Endothelial cell of umbilical vein (primary cell): Measurements from ENCODE around the gene LRRC46. TPM values are rescaled to one million over a fixed set of nuclear protein-coding genes. Genes with fewer than 3 reads are reported as not detected.
A peak's percentile ranks its signal among the peaks of the same experiment; 100 is the strongest.

Experiments
- BruUV-seq: library from RNA; stranded (reverse); fragments of 400-500 nt; replicated peaks from 2 replicates; lab custom pipeline; 2021; lab: Mats Ljungman, UMichigan
- CTCF ChIA-PET: fragments of 300-600, 350-600 bp; sonication (Branson Sonifier 250); formaldehyde crosslinking; loops from one replicate; lab custom pipeline; 2021; ENCODE audit warnings: antibody characterized with exemption, inconsistent platforms; lab: Charles Lee
- POLR2A ChIA-PET: fragments of 300-600, 350-600 bp; sonication (Branson Sonifier 250); formaldehyde crosslinking; loops from one replicate; lab custom pipeline; 2021; ENCODE audit warnings: antibody characterized with exemption, inconsistent platforms; lab: Charles Lee
- DNase-seq: peaks from one replicate; pipeline ENCODE4 v3.0.0-alpha.2; 2011; ENCODE audit warnings: low read depth, low spot score
- FAIRE-seq: peaks from 2 replicates; lab custom pipeline; 2011; peaks lifted over from hg19 to GRCh38; lab: Jason Lieb, UNC
- H2AFZ ChIP-seq: 2 replicates; pipeline ENCODE4 v1.6.0; 2012; ENCODE audit warnings: low read depth, low read length, control low read depth, inconsistent platforms
- H3K27ac ChIP-seq: 2 replicates; pipeline ENCODE4 v1.5.1; 2011; ENCODE audit warnings: low read depth, mild to moderate bottlenecking, control low read depth, low read length, moderate library complexity; ENCODE audit not compliant: insufficient read depth
- H3K27me3 ChIP-seq, 2 experiments: 2 replicates each; pipeline versions ENCODE4 v1.6.0 to v1.6.1; 2011; ENCODE audit warnings: low read length in 2 of 2, mixed read lengths in 1 of 2; ENCODE audit not compliant: control insufficient read depth in 2 of 2, insufficient read depth in 2 of 2
- H3K36me3 ChIP-seq, 2 experiments: 2 replicates in 1 of 2; 3 replicates in 1 of 2; pipeline ENCODE4 v1.5.1; 2011; ENCODE audit warnings: low read length in 2 of 2, mild to moderate bottlenecking in 1 of 2, moderate library complexity in 1 of 2; ENCODE audit not compliant: control insufficient read depth in 2 of 2, insufficient read depth in 2 of 2; ENCODE audit errors: extremely low read depth in 1 of 2
- H3K4me1 ChIP-seq: 3 replicates; pipeline ENCODE4 v1.5.1; 2011; ENCODE audit warnings: mild to moderate bottlenecking, low read length; ENCODE audit not compliant: control insufficient read depth, insufficient read depth; ENCODE audit errors: extremely low read depth
- H3K4me2 ChIP-seq: 2 replicates; pipeline ENCODE4 v1.6.1; 2011; ENCODE audit warnings: low read length, control low read depth, mixed read lengths; ENCODE audit not compliant: insufficient read depth
- H3K4me3 ChIP-seq, 3 experiments: fragments of 200-600 bp in 1 of 3; sonication (generic), shearing (Covaris generic) in 1 of 3; replicated peaks in 1 of 3; 2 replicates each; pipeline ENCODE4 v1.5.1; 2011 to 2016; ENCODE audit warnings: control low read depth in 3 of 3, low read length in 3 of 3, mild to moderate bottlenecking in 2 of 3, inconsistent platforms in 1 of 3, low read depth in 1 of 3, moderate library complexity in 1 of 3; ENCODE audit not compliant: insufficient read depth in 1 of 3
- H3K79me2 ChIP-seq: 2 replicates; pipeline ENCODE4 v1.6.0; 2012; ENCODE audit warnings: low read length, inconsistent platforms; ENCODE audit not compliant: control insufficient read depth, insufficient read depth
- H3K9ac ChIP-seq: replicated peaks from 2 replicates; pipeline ENCODE3; 2011; ENCODE audit warnings: low read length, control low read depth; ENCODE audit not compliant: insufficient read depth; ENCODE audit errors: extremely low read depth
- H3K9me1 ChIP-seq: replicated peaks from 3 replicates; pipeline ENCODE4 v1.6.0; 2011; ENCODE audit warnings: mild to moderate bottlenecking, low read length; ENCODE audit not compliant: control insufficient read depth, insufficient read depth; ENCODE audit errors: extremely low read depth
- H3K9me3 ChIP-seq: replicated peaks from 2 replicates; pipeline ENCODE4 v1.5.1; 2012; ENCODE audit warnings: low read length, inconsistent platforms; ENCODE audit not compliant: control insufficient read depth, insufficient read depth
- H4K20me1 ChIP-seq: replicated peaks from 2 replicates; pipeline ENCODE3; 2011; ENCODE audit warnings: mild to moderate bottlenecking, low read length; ENCODE audit not compliant: control insufficient read depth, insufficient read depth; ENCODE audit errors: extremely low read depth
- GATA2 ChIP-seq: IDR thresholded peaks from 2 replicates; pipeline ENCODE4 v1.7.0; 2011; ENCODE audit warnings: low read depth, mild to moderate bottlenecking, moderate library complexity, mixed read lengths, low read length; ENCODE audit not compliant: insufficient read length, insufficient read depth
- JUN ChIP-seq: IDR thresholded peaks from 2 replicates; pipeline ENCODE4 v1.6.1; 2011; ENCODE audit warnings: borderline replicate concordance, low read depth; ENCODE audit not compliant: insufficient read length, insufficient read depth
- MYC ChIP-seq: IDR thresholded peaks from one replicate; pipeline ENCODE4 v1.6.1; 2011; ENCODE audit warnings: mild to moderate bottlenecking, low read depth, low read length
- POLR2A ChIP-seq: IDR thresholded peaks from 2 replicates; pipeline ENCODE4 v1.6.1; 2012; ENCODE audit warnings: low read depth, mild to moderate bottlenecking, control low read depth, low read length
- POLR2AphosphoS5 ChIP-seq: IDR thresholded peaks from 2 replicates; pipeline ENCODE4 v1.6.1; 2012; ENCODE audit warnings: low read depth, mild to moderate bottlenecking, control low read depth, low read length, moderate library complexity; ENCODE audit not compliant: insufficient read depth
- dilution Hi-C: fragments of 300-500 bp; cut with MboI; formaldehyde crosslinking; loops from one replicate; pipeline ENCODE4 v1.15.0; 2019; ENCODE audit warnings: low sequenced_read_pairs; ENCODE audit not compliant: extremely low pct_ligation_motif_present
- intact Hi-C: fragments of 100-400 bp; cut with micrococcal nuclease; formaldehyde crosslinking; loops from one replicate; pipeline ENCODE4 v1.10.0; 2022
- polyA plus RNA-seq, 4 experiments: library from polyadenylated mRNA; depleted of rRNA in 3 of 4; stranded (reverse) in 3 of 4; unstranded in 1 of 4; fragments of >200 nt; gene quantifications; 2 replicates each; pipeline versions ENCODE4 v1.2.1 to v1.2.3, GENCODE V29; 2011 to 2012; ENCODE audit warnings: missing spikeins in 1 of 4
- total RNA-seq: library from RNA; stranded (reverse); gene quantifications from 2 replicates; pipeline ENCODE4 v1.2.3, GENCODE V29; 2021
- TF ChIP-seq, protein P1 (sequence below), 2 donors: IDR thresholded peaks; 1 replicate in 1 of 2; 2 replicates in 1 of 2; pipeline ENCODE4 v1.5.1; 2011; ENCODE audit warnings: low read length in 2 of 2, mild to moderate bottlenecking in 2 of 2, moderate library complexity in 2 of 2, control low read depth in 1 of 2, inconsistent platforms in 1 of 2, low read depth in 1 of 2; ENCODE audit not compliant: insufficient read depth in 1 of 2; ENCODE audit errors: extremely low read depth in 1 of 2

LRRC46 gene
- total and polyA plus RNA-seq, 2 donors (not counting 3 experiments of a cell fraction or from before 2014, with no cell fraction given): 0.36 to 0.42 TPM

DNA sequence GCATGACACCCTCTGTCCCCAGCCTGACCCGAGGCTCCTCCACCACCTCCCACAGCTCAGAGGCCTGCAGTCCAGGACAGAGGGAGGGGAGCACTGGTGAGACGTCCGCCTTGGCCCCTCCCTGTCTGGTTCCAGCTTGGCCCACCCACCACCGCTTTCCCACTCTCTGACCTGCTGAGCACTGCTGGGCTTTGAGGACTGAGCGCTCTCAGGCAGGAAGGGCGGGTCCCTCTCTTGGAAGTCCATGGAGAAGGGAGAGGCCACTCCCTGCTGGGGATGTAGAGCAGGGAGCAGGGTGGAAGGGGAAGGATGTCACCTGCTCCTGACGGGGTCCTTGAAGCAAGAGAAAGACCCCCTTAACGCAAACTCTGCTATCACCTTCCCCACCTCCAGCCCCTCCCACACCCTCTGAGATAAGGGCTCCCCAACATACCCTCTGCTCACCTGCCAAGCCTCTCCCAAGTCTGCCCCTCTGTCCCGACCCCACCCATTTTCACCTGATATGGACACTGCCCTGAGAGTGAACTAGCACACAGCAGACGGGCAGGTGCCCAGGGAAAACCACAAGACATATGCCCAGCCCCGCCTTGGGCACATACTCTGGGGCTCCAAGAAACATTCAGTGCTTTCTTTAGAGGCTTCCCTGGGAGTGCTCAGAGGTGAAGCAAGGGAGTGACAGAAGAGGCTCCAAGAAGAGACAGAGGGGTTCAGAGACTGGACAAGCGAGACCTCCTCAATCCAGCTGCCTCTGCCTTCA, 11.3 kb upstream of the LRRC46 start:
- Histone ChIP-seq H3K4me2 (peak overlapping the region; percentile 60), H3K27ac (no peak overlapping the region), H3K9me1 (no peaks in the 10 kb centered on the region), H3K79me2 (peaks cover 9% of the 10 kb centered on the region), H3K27me3 (no peaks in the 10 kb centered on the region), H3K9me3 (no peaks in the 10 kb centered on the region), H3K9ac (no peak overlapping the region), H3K36me3 (peaks cover 3 to 37% of the 10 kb centered on the region in 2 experiments), H2AFZ (no peak overlapping the region), H3K4me1 (peaks cover 17% of the 10 kb centered on the region), H3K4me3 (no peak overlapping the region), H4K20me1 (no peaks in the 10 kb centered on the region)
- DNase-seq (no peak), FAIRE-seq (no peak)
- TF ChIP-seq POLR2AphosphoS5 (no peak), GATA2 (no peak), JUN (no peak), POLR2A (no peak), MYC (no peak)
- TF ChIP-seq, protein P1, sequence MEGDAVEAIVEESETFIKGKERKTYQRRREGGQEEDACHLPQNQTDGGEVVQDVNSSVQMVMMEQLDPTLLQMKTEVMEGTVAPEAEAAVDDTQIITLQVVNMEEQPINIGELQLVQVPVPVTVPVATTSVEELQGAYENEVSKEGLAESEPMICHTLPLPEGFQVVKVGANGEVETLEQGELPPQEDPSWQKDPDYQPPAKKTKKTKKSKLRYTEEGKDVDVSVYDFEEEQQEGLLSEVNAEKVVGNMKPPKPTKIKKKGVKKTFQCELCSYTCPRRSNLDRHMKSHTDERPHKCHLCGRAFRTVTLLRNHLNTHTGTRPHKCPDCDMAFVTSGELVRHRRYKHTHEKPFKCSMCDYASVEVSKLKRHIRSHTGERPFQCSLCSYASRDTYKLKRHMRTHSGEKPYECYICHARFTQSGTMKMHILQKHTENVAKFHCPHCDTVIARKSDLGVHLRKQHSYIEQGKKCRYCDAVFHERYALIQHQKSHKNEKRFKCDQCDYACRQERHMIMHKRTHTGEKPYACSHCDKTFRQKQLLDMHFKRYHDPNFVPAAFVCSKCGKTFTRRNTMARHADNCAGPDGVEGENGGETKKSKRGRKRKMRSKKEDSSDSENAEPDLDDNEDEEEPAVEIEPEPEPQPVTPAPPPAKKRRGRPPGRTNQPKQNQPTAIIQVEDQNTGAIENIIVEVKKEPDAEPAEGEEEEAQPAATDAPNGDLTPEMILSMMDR (IDR thresholded peaks at IDR 0.05; ENCODE audit: extremely low read depth in 1 of 2, insufficient read depth in 1 of 2, low read depth in 1 of 2, low read length in 2 of 2): no peak
- ChIA-PET CTCF (no interaction called here), POLR2A (no interaction called here)
- BruUV-seq: no TSS peak
- dilution Hi-C loops (no loop called here), intact Hi-C loops (no loop called here)
